Subcutaneous preadipocyte (primary cell): ENCODE data around the gene ARHGEF25. TPM values are rescaled to one million over a fixed set of nuclear protein-coding genes. Genes with fewer than 3 reads are reported as not detected.

Experiments used
- total RNA-seq: library from RNA; depleted of rRNA; stranded (reverse); fragments of >200 nt; gene quantifications from 2 replicates; pipeline ENCODE4 v1.2.3, GENCODE V29; 2012

The ARHGEF25 gene
- total RNA-seq, result 0.98 and 4.0 TPM in 2 replicates

GRCh38 chr12:57611108-57611826, at the start of gene ARHGEF25:
TSS of gene ARHGEF25 (plus strand) at chr12:57611435. CDS start at chr12:57611895, 460 bp downstream.

GRCh38 chr12:57590864-57591781, 20.1 kb upstream of the ARHGEF25 start, which contains the start of gene PIP4K2C:
TSS of gene PIP4K2C (plus strand) at chr12:57591192. CDS start at chr12:57591290, 98 bp downstream.

GRCh38 chr12:57604454-57604991, 6.7 kb upstream of the ARHGEF25 start, which contains the start of gene DTX3:
TSS of gene DTX3 (plus strand) at chr12:57604824. CDS start at chr12:57606518, 1,694 bp downstream.

GRCh38 chr12:57632958-57633840, 22.0 kb downstream of the ARHGEF25 start, which contains the start of gene B4GALNT1:
TSS of gene B4GALNT1 (minus strand) at chr12:57633201. CDS start at chr12:57632132, 1,069 bp downstream.

Other genes with a start within 250 kb of the ARHGEF25 start
- gene R3HDM2, start 180.4 kb upstream of the ARHGEF25 start, total RNA-seq, result 14.7 and 26.4 TPM in 2 replicates
- under 0.01 TPM in 1 of 2 replicates, not detected in the other for gene INHBC, start 176.7 kb upstream of the ARHGEF25 start, total RNA-seq
- gene INHBE, start 156.1 kb upstream of the ARHGEF25 start, total RNA-seq, result not detected in 2 replicates
- gene GLI1, start 151.7 kb upstream of the ARHGEF25 start, total RNA-seq, result under 0.01 and 0.78 TPM in 2 replicates
- gene ARHGAP9, start 131.6 kb upstream of the ARHGEF25 start, total RNA-seq, result under 0.01 TPM in 1 of 2 replicates, not detected in the other
- 81.9 and 126 TPM in 2 replicates for gene MARS1, start 123.4 kb upstream of the ARHGEF25 start, total RNA-seq
- gene DDIT3, start 90.9 kb upstream of the ARHGEF25 start, total RNA-seq, result 16.6 and 19.1 TPM in 2 replicates
- gene MBD6, start 88.6 kb upstream of the ARHGEF25 start, total RNA-seq, result 2.9 and 5.7 TPM in 2 replicates
- 89.3 and 95.6 TPM in 2 replicates for gene DCTN2, start 64.2 kb upstream of the ARHGEF25 start, total RNA-seq
- gene KIF5A, start 61.4 kb upstream of the ARHGEF25 start, total RNA-seq, result under 0.01 and 0.20 TPM in 2 replicates
- 1.8 and 2.6 TPM in 2 replicates for gene PIP4K2C, start 20.2 kb upstream of the ARHGEF25 start, total RNA-seq
- 0.78 and 3.7 TPM in 2 replicates for gene DTX3, start 6.6 kb upstream of the ARHGEF25 start, total RNA-seq
- gene B4GALNT1, start 21.8 kb downstream of the ARHGEF25 start, total RNA-seq, result under 0.01 and 0.20 TPM in 2 replicates
- gene OS9, start 82.7 kb downstream of the ARHGEF25 start, total RNA-seq, result 80.9 and 99.9 TPM in 2 replicates
- gene AGAP2, start 127.3 kb downstream of the ARHGEF25 start, total RNA-seq, result under 0.01 and 0.39 TPM in 2 replicates
- gene TSPAN31, start 133.6 kb downstream of the ARHGEF25 start, total RNA-seq, result 23.3 and 28.3 TPM in 2 replicates
- 238 and 247 TPM in 2 replicates for gene CDK4, start 140.9 kb downstream of the ARHGEF25 start, total RNA-seq
- 1.2 and 1.8 TPM in 2 replicates for gene MARCHF9, start 143.7 kb downstream of the ARHGEF25 start, total RNA-seq
- 0.39 and 1.1 TPM in 2 replicates for gene CYP27B1, start 155.6 kb downstream of the ARHGEF25 start, total RNA-seq
- gene METTL1, start 160.7 kb downstream of the ARHGEF25 start, total RNA-seq, result 8.1 and 8.2 TPM in 2 replicates
- gene EEF1AKMT3, start 161.2 kb downstream of the ARHGEF25 start, total RNA-seq, result 6.6 and 9.4 TPM in 2 replicates
- gene TSFM, start 171.4 kb downstream of the ARHGEF25 start, total RNA-seq, result 16.6 and 27.2 TPM in 2 replicates
- gene AVIL, start 207.3 kb downstream of the ARHGEF25 start, total RNA-seq, result 1.8 and 3.7 TPM in 2 replicates
- 62.6 and 79.7 TPM in 2 replicates for gene CTDSP2, start 235.3 kb downstream of the ARHGEF25 start, total RNA-seq